ENCODE measurements around the gene CTRL. TPM values are rescaled to one million over a fixed set of nuclear protein-coding genes. Genes with fewer than 3 reads are reported as not detected.

Gene CTRL
- total RNA-seq, 1 donor from 2014 or later = 0.98 TPM

DNA sequence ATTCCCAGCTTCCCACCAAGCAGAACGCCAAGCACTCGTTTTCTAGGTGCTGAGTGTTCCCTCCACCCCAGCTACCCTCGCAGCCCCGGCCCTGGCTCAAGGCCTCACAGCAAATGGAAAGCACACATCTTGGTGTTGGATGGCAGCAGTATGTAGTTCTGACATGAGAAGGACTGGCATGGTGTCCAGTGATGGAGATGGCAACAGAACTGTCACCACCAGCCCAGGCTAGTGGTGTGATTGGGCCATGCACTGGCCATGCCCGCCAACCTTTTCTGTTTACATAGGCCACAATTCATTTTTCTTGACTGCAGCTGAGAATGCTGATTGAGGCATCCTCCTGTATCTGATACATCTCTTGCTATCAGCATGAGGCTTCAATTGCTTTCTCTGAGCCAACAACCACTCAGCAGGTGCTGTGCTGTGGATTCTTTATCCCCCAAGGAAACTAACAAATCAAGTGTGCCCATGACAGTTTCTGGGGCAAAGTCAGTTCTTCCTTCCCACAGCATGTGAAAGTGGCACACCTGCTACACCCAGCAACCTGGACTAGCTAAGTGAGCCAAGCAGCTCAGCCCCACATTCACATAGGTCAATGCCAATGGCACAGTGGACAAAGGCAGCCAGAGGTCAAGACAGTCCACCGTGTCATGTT, 32.9 kb upstream of the CTRL start:
- no peak for DNase-seq (ENCODE audit: low spot score)
- no peak for ATAC-seq
- intact Hi-C loops (cut with DNase I) = no loop called here

GRCh38 chr16:67963662-67964321, 32.1 kb upstream of the CTRL start:
- DNase-seq (ENCODE audit: low spot score) (no peak), ATAC-seq (peak; percentile 51)
- intact Hi-C loops (cut with DNase I) = no loop called here

DNA sequence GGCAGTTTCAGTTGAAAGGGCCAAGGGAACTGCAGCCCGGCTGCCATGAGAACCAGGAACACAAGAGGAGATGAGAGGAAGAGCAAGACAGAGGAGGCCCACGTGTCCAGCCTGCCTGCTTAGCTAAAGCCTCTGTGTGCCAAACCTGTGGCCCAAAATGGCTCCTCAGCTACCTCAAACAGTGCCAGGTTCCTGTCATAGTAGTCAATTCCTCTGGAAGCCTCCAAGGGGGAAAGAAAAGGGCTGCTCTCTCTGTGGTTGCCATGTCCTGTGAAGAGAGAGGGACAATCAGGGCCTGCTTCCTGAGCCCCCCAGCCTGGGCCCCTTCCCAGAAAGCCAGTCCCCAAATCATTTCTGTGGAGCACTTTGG, 31.6 kb upstream of the CTRL start:
- no peak for DNase-seq (ENCODE audit: low spot score)
- intact Hi-C loops (cut with DNase I) = no loop called here
- no peak for ATAC-seq

DNA sequence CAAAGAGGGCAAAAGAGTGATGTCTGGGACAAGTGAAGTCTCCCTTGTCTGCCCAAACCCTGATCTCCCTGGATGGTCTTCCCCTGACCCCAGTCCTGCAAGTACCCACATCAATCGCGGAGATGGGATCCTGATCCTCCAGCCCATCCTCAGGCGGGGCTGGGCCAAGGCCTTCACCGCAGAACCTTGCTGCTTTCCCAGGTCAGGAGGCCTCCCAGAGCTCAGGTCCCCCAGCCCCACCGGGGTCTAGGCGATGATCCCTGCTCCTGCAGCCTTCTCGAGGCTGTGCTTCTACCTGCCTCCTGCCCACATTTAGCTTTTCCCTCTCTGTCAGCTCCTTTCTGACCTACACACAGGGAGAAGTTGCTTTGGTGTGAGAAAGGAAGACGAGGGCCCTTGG, 30.5 kb upstream of the CTRL start:
- ATAC-seq (no peak), DNase-seq (ENCODE audit: low spot score) (no peak)
- intact Hi-C loops (cut with DNase I) = no loop called here

GRCh38 chr16:67961551-67961957, 29.9 kb upstream of the CTRL start:
- intact Hi-C loops (cut with DNase I) = no loop called here
- ATAC-seq (no peak), DNase-seq (ENCODE audit: low spot score) (no peak)

GRCh38 chr16:67959536-67960329, 28.1 kb upstream of the CTRL start:
- ATAC-seq (peak; percentile 26), DNase-seq (ENCODE audit: low spot score) (no peak)
- intact Hi-C loops (cut with DNase I) = no loop called here

DNA sequence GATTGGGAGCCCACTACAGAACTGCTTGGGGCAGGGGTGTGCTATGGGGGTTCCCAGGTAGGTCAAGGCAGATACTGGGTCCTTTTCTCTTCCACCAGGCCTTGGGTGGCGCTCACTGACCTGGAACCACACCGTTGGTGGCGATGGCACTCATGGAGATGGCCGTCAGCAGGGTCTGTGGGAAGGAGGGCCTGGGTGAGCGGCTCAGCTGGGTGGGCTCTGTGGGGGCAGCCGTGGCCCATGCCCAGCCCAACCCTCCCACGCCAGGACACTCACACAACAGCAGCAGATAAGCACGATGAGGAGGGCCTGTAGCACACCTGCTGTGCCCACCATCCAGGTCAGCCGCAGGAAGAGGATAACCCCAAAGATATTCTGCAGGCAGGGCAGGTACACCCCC, 26.0 kb upstream of the CTRL start:
- intact Hi-C loops (cut with DNase I) = no loop called here
- DNase-seq (ENCODE audit: low spot score) = no peak
- ATAC-seq = no peak

DNA sequence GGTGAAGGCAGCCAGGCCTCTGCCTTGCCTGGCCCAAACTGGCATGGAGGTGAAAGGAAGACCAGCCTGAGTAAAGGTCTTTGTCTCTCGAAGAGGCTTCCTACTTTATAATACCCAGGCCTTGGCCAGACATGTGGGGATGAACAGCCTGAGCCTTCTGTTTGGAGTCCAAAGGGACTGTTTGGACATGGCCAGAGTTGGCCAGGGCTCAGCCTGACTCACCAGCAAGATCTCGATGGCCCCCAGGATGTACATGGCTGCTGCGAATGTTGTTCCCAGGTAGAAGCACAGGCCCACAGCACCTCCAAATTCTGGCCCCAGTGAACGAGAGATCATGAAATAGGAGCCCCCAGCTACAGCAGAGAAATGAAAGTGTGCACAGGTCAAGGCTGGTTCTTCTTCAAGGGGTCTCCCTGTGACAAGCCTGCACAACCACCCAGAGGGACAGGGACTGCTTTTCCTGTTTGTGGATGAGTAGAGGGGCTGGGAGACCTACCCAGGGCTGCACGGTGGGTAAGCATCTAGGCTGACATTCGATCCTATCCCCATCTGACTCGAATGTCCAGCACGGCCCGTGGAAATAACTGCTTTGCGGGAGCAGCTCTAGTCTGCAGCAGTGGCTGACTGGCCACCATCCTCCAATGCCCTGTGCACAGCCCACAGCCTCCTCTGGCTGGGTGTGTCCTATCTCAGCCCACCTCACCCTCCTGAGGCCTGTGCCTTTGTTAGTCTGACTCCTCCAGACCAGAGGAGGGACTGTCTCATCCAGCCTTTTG, 22.9 kb upstream of the CTRL start:
- intact Hi-C loops (cut with DNase I) = no loop called here
- DNase-seq (ENCODE audit: low spot score) = no peak
- ATAC-seq = no peak

- intact Hi-C loops (cut with DNase I) = no loop called here
- ATAC-seq (no peak), DNase-seq (ENCODE audit: low spot score) (no peak)
Measured at GRCh38 chr16:67953641-67954375, 22.1 kb upstream of the CTRL start.

- DNase-seq (ENCODE audit: low spot score) (peak; percentile 67), ATAC-seq (peak; percentile 57)
- intact Hi-C loops (cut with DNase I) = no loop called here
Measured at GRCh38 chr16:67951485-67951884, 19.8 kb upstream of the CTRL start.

GRCh38 chr16:67950335-67950843, 18.7 kb upstream of the CTRL start:
- DNase-seq (ENCODE audit: low spot score) (no peak), ATAC-seq (no peak)
- intact Hi-C loops (cut with DNase I) = no loop called here

GRCh38 chr16:67949645-67950044, 18.0 kb upstream of the CTRL start:
- peak; percentile 56 for DNase-seq (ENCODE audit: low spot score)
- intact Hi-C loops (cut with DNase I) = no loop called here

GRCh38 chr16:67948015-67948414, 16.4 kb upstream of the CTRL start:
- ATAC-seq (no peak), DNase-seq (ENCODE audit: low spot score) (no peak)
- intact Hi-C loops (cut with DNase I) = no loop called here

More at GRCh38 chr16:67949645-67950044, 18.0 kb upstream of the CTRL start:
- no peak for ATAC-seq

DNA sequence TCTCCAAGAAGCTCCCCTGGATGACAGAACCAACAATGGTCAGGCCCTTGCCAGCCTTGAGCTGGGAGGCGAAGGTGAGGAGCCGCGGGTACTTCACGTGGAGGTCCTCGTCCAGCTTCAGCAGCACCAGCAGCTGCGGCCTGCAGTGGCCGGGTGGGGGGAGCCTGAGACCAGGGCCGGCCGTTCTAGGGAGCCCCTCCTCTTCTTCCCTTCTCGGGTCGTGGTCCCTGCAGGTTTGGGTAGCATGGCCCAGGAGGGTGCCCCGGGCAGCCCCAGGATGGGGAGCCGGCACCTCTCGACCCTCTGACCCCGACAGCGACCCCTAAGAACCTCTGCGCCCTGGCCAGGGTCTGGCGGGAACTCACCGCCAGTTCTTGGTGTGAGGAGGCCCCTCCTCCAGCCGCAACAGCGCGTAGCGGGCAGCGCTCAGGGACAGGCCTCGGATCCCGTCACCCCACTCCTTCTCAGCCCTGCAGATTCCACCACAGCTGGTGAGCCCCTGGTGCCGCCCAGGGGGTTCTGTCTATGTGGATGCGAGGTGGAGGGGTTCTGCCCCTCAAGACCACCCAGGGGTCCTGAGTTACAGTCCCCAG, 15.4 kb upstream of the CTRL start:
- intact Hi-C loops (cut with DNase I) = no loop called here
- ATAC-seq (no peak), DNase-seq (ENCODE audit: low spot score) (no peak)

- no peak for ATAC-seq
- intact Hi-C loops (cut with DNase I) = no loop called here
Measured at GRCh38 chr16:67946128-67946569, 14.5 kb upstream of the CTRL start.

GRCh38 chr16:67945392-67945933, 13.8 kb upstream of the CTRL start:
- ATAC-seq (no peak), DNase-seq (ENCODE audit: low spot score) (peak; percentile 65)
- intact Hi-C loops (cut with DNase I) = no loop called here

More at GRCh38 chr16:67946128-67946569, 14.5 kb upstream of the CTRL start:
- DNase-seq (ENCODE audit: low spot score) = peak; percentile 60

DNA sequence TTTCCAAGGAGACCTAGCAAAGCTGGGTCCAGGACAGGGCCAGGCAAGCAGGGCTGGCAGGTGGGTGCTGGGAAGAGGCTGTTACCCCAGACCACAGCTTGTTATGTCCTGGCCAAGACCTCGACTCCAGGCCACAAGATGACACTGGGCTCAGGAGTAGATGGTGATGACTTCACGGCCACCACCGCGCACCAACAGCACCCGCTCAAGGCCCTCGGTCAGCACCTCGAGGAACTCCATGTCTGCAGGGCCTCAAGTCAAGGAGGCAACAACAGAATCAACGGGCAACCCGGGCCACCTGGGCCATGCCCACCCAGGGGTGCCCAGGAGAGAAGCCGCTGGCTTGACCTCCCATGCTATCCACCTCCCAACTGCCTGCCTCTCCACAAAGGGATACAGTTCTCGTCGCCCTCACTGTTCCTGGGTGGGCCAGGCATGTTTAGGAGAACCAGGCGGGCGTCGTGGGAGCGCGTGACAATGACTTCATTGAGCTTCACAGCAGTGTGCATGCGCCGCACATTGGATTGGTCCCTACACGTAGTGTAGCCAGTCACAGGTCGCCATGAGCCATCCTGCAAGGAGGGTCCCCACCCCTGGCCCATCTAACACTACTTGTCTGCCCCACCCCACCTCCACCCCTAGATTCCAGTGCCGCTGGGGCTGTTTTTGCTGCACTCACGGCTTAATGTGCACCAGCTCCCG, 13.2 kb upstream of the CTRL start:
- ATAC-seq = peak; percentile 0
- intact Hi-C loops (cut with DNase I) = no loop called here
- peak; percentile 63 for DNase-seq (ENCODE audit: low spot score)

Data from sciatic nerve (tissue), 2 donors.